ENCODE results near the gene PADI2. TPM values are rescaled to one million over a fixed set of nuclear protein-coding genes. Genes with fewer than 3 reads are reported as not detected.
"Not testable (repeated sequence)": the region's sequence is repeated elsewhere in the genome, so short reads cannot be mapped to it uniquely, and the experiment has no call there.

The PADI2 gene
- total and polyA plus RNA-seq, 4 donors, result 0.25 to 2.4 (median 0.96) TPM

GRCh38 chr1:17065666-17066065 is 53.6 kb downstream of the PADI2 start:
- no peaks in the 10 kb centered on the region for H3K27me3 ChIP-seq (ENCODE audit: control insufficient read depth in 4 of 4, insufficient read depth in 4 of 4, low read length in 3 of 4)
- DNase-seq (ENCODE audit: low spot score), result no peak
- H3K36me3 ChIP-seq (ENCODE audit: control insufficient read depth in 4 of 4, insufficient read depth in 3 of 4, low read depth in 1 of 4, low read length in 3 of 4), result no peaks in the 10 kb centered on the region
- 81% methylated on average over 7 of the region's 7 CpGs for WGBS
- no peaks in the 10 kb centered on the region for H3K9me3 ChIP-seq (ENCODE audit: control insufficient read depth in 4 of 4, low read length in 3 of 4)
- no peak overlapping the region for H3K4me3 ChIP-seq (ENCODE audit: low read depth in 1 of 3, low read length in 3 of 3)
- peaks cover 3 to 17% (median 9%) of the 10 kb centered on the region in 4 donors for H3K4me1 ChIP-seq (ENCODE audit: control insufficient read depth in 4 of 4, insufficient read depth in 4 of 4, low read length in 3 of 4)
- TF ChIP-seq NR2F2 (IDR thresholded peaks at IDR 0.05) (no peak), FOXA1 (IDR thresholded peaks at IDR 0.05) (no peak), GABPA (IDR thresholded peaks at IDR 0.05 in 1 of 2, conservative IDR thresholded peaks at IDR 0.05 in 1 of 2) (no peak), MAX (IDR thresholded peaks at IDR 0.05) (no peak), JUND (IDR thresholded peaks at IDR 0.05) (no peak), CTCF (IDR thresholded peaks at IDR 0.05; ENCODE audit: low read depth, low read length, missing input control) (no peak), EGR1 (IDR thresholded peaks at IDR 0.05; ENCODE audit: low read depth in 2 of 2) (no peak), YY1 (IDR thresholded peaks at IDR 0.05) (no peak), RXRA (IDR thresholded peaks at IDR 0.05) (no peak), TAF1 (conservative IDR thresholded peaks at IDR 0.05) (no peak), REST (IDR thresholded peaks at IDR 0.05) (no peak), RAD21 (IDR thresholded peaks at IDR 0.05) (no peak), HNF4A (conservative IDR thresholded peaks at IDR 0.05) (no peak), HNF4G (IDR thresholded peaks at IDR 0.05) (no peak), SP1 (IDR thresholded peaks at IDR 0.05) (no peak)
- TF ChIP-seq, protein P1, sequence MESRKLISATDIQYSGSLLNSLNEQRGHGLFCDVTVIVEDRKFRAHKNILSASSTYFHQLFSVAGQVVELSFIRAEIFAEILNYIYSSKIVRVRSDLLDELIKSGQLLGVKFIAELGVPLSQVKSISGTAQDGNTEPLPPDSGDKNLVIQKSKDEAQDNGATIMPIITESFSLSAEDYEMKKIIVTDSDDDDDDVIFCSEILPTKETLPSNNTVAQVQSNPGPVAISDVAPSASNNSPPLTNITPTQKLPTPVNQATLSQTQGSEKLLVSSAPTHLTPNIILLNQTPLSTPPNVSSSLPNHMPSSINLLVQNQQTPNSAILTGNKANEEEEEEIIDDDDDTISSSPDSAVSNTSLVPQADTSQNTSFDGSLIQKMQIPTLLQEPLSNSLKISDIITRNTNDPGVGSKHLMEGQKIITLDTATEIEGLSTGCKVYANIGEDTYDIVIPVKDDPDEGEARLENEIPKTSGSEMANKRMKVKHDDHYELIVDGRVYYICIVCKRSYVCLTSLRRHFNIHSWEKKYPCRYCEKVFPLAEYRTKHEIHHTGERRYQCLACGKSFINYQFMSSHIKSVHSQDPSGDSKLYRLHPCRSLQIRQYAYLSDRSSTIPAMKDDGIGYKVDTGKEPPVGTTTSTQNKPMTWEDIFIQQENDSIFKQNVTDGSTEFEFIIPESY (IDR thresholded peaks at IDR 0.05), result no peak
- TF ChIP-seq, protein P2, sequence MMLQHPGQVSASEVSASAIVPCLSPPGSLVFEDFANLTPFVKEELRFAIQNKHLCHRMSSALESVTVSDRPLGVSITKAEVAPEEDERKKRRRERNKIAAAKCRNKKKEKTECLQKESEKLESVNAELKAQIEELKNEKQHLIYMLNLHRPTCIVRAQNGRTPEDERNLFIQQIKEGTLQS (IDR thresholded peaks at IDR 0.05), result no peak
- no peak overlapping the region for H3K27ac ChIP-seq (ENCODE audit: low read depth in 1 of 2, low read length in 2 of 2)
- H3K9ac ChIP-seq (ENCODE audit: low read depth in 1 of 2, low read length in 2 of 2), result no peak overlapping the region

- not testable (repeated sequence) for H3K9me3 ChIP-seq (ENCODE audit: control insufficient read depth in 4 of 4, low read length in 3 of 4); H3K9ac ChIP-seq (ENCODE audit: low read depth in 1 of 2, low read length in 2 of 2); DNase-seq (ENCODE audit: low spot score); H3K4me3 ChIP-seq (ENCODE audit: low read depth in 1 of 3, low read length in 3 of 3); H3K36me3 ChIP-seq (ENCODE audit: control insufficient read depth in 4 of 4, insufficient read depth in 3 of 4, low read depth in 1 of 4, low read length in 3 of 4); H3K27me3 ChIP-seq (ENCODE audit: control insufficient read depth in 4 of 4, insufficient read depth in 4 of 4, low read length in 3 of 4)
- Histone ChIP-seq H3K27ac (ENCODE audit: low read depth in 1 of 2, low read length in 2 of 2) (peak overlapping the region in 1 of 2 donors; percentile 10), H3K4me1 (ENCODE audit: control insufficient read depth in 4 of 4, insufficient read depth in 4 of 4, low read length in 3 of 4) (peaks cover 3 to 17% (median 9%) of the 10 kb centered on the region in 4 donors)
- 81% methylated on average over 7 of the region's 7 CpGs for WGBS
Observed at GRCh38 chr1:17062751-17063150, 56.5 kb downstream of the PADI2 start.

Measured in liver (tissue), 9 donors.